GM19438 (cell line): ENCODE data around the gene SLC14A1.

Experiments
- ATAC-seq: cut with Tn5 transposase; IDR thresholded peaks from one replicate; pipeline ENCODE4 v1.9.1; 2021; ENCODE audit warnings: low read depth; ENCODE audit not compliant: unreplicated experiment

Gene SLC14A1

DNA sequence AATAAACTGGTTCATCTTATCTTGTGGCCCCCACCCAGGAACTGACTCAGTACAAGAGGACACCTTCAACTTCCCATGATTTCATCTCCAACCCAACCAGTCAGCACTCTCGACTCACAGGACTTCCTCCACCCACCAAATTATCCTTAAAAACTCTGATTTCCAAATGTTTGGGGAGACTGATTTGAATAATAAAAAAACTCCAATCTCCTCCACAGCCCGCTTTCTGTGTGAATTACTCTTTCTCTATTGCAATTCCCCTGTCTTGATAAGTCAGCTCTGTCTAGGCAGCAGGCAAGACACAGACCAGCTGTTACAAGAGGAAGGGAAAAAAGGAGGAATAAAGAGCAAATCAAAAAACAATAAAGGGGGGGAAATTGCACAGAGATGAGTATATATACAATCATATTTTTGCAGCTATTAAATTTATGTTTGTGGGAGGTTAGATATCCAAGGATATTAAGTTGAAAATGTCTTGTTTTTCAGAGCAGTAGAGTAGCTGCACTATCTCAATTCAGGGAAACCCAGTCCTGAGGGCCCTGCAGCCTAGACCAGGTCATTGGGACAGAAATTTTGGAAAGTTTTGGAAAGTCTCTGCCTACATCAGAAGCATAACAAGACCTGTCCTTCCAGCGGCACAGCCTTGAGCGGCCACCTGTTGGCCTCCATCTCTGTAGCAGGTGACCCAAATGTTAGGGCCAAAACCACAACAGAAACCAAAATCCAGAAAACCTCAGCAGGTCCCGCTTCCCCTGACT is 68.7 kb downstream of the SLC14A1 start:
- ATAC-seq = no peak

DNA sequence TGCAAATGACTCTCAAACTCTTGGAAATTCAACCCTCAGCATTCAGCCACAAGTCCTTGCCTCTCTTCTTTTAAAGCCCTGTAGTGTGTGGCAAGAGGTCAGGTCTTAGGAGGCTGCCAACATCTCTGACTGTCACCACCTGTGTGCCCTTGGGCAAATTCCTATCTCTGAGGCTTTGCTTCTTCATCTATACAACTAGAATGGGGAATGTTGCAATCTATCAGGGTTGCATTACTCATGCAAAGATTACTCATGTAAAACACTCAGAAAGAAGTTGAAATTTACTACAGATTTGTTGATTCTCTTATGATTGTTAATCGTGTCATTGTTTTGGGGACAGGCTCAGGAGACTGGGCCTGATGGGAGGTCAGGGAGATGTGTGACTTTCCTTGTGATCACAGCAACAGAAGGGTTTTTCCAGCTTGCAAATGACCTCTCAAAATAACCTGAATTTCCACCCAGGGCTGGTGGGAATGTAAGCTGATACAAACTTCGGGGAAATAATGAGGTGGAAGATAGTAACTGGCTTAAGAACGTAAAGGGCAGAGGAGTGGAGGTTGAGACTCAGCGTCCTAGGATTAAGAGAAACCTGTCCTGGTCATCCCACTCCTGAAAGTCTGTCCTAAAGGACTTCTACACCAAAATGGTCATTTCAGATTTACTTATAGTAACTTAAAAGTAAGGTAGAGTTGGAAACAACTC is 69.4 kb downstream of the SLC14A1 start:
- ATAC-seq = no peak

DNA sequence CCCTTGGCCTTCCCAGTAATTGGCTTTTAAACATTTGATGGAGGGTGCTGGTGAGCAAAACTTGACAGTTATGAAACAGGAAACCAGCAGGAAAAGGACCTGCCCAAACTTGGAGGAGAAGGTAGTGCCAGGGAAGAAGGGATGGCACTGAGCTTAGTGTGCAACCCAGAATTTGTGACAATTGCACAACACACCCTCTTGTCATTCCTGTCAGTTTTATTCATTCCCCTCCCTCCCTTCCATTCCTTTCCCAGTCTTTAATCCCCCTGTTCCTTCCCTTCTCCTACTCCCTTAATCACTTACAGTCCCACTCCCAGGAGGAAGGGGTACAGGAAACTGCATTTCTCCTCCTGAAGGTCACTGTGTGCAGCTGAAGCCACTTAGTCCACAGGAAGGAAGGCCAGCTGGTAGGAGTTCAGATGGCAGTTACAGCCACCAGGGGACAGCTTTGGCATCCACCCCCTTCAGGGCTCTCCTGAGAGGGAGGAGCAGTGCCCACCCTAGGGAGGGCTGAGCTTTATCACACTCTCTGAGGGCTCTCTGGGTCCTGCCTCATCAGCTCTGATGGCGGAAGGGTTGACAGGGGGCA is 77.5 kb downstream of the SLC14A1 start:
- no peak for ATAC-seq
